Endothelial cell of umbilical vein (primary cell): ENCODE results near the gene CCDC171. TPM values are rescaled to one million over a fixed set of nuclear protein-coding genes. Genes with fewer than 3 reads are reported as not detected.

ENCODE experiments used
- BruUV-seq: library from RNA; stranded (reverse); fragments of 400-500 nt; replicated peaks from 2 replicates; lab custom pipeline; 2021; lab: Mats Ljungman, UMichigan
- CTCF ChIA-PET: fragments of 300-600, 350-600 bp; sonication (Branson Sonifier 250); formaldehyde crosslinking; loops from one replicate; lab custom pipeline; 2021; ENCODE audit warnings: antibody characterized with exemption, inconsistent platforms; lab: Charles Lee
- POLR2A ChIA-PET: fragments of 300-600, 350-600 bp; sonication (Branson Sonifier 250); formaldehyde crosslinking; loops from one replicate; lab custom pipeline; 2021; ENCODE audit warnings: antibody characterized with exemption, inconsistent platforms; lab: Charles Lee
- DNase-seq: peaks from one replicate; pipeline ENCODE4 v3.0.0-alpha.2; 2011; ENCODE audit warnings: low read depth, low spot score
- FAIRE-seq: peaks from 2 replicates; lab custom pipeline; 2011; peaks lifted over from hg19 to GRCh38; lab: Jason Lieb, UNC
- H2AFZ ChIP-seq: 2 replicates; pipeline ENCODE4 v1.6.0; 2012; ENCODE audit warnings: low read depth, low read length, control low read depth, inconsistent platforms
- H3K27ac ChIP-seq: 2 replicates; pipeline ENCODE4 v1.5.1; 2011; ENCODE audit warnings: low read depth, mild to moderate bottlenecking, control low read depth, low read length, moderate library complexity; ENCODE audit not compliant: insufficient read depth
- H3K27me3 ChIP-seq, 2 experiments: 2 replicates each; pipeline versions ENCODE4 v1.6.0 to v1.6.1; 2011; ENCODE audit warnings: low read length in 2 of 2, mixed read lengths in 1 of 2; ENCODE audit not compliant: control insufficient read depth in 2 of 2, insufficient read depth in 2 of 2
- H3K36me3 ChIP-seq, 2 experiments: 2 replicates in 1 of 2; 3 replicates in 1 of 2; pipeline ENCODE4 v1.5.1; 2011; ENCODE audit warnings: low read length in 2 of 2, mild to moderate bottlenecking in 1 of 2, moderate library complexity in 1 of 2; ENCODE audit not compliant: control insufficient read depth in 2 of 2, insufficient read depth in 2 of 2; ENCODE audit errors: extremely low read depth in 1 of 2
- H3K4me1 ChIP-seq: 3 replicates; pipeline ENCODE4 v1.5.1; 2011; ENCODE audit warnings: mild to moderate bottlenecking, low read length; ENCODE audit not compliant: control insufficient read depth, insufficient read depth; ENCODE audit errors: extremely low read depth
- H3K4me2 ChIP-seq: 2 replicates; pipeline ENCODE4 v1.6.1; 2011; ENCODE audit warnings: low read length, control low read depth, mixed read lengths; ENCODE audit not compliant: insufficient read depth
- H3K4me3 ChIP-seq, 3 experiments: fragments of 200-600 bp in 1 of 3; sonication (generic), shearing (Covaris generic) in 1 of 3; replicated peaks in 1 of 3; 2 replicates each; pipeline ENCODE4 v1.5.1; 2011 to 2016; ENCODE audit warnings: control low read depth in 3 of 3, low read length in 3 of 3, mild to moderate bottlenecking in 2 of 3, inconsistent platforms in 1 of 3, low read depth in 1 of 3, moderate library complexity in 1 of 3; ENCODE audit not compliant: insufficient read depth in 1 of 3
- H3K79me2 ChIP-seq: 2 replicates; pipeline ENCODE4 v1.6.0; 2012; ENCODE audit warnings: low read length, inconsistent platforms; ENCODE audit not compliant: control insufficient read depth, insufficient read depth
- H3K9ac ChIP-seq: replicated peaks from 2 replicates; pipeline ENCODE3; 2011; ENCODE audit warnings: low read length, control low read depth; ENCODE audit not compliant: insufficient read depth; ENCODE audit errors: extremely low read depth
- H3K9me1 ChIP-seq: replicated peaks from 3 replicates; pipeline ENCODE4 v1.6.0; 2011; ENCODE audit warnings: mild to moderate bottlenecking, low read length; ENCODE audit not compliant: control insufficient read depth, insufficient read depth; ENCODE audit errors: extremely low read depth
- H3K9me3 ChIP-seq: replicated peaks from 2 replicates; pipeline ENCODE4 v1.5.1; 2012; ENCODE audit warnings: low read length, inconsistent platforms; ENCODE audit not compliant: control insufficient read depth, insufficient read depth
- H4K20me1 ChIP-seq: replicated peaks from 2 replicates; pipeline ENCODE3; 2011; ENCODE audit warnings: mild to moderate bottlenecking, low read length; ENCODE audit not compliant: control insufficient read depth, insufficient read depth; ENCODE audit errors: extremely low read depth
- EZH2 ChIP-seq: IDR thresholded peaks from 2 replicates; pipeline ENCODE4 v1.6.1; 2012; ENCODE audit warnings: borderline replicate concordance, low read depth, mild to moderate bottlenecking, moderate library complexity, low read length, inconsistent platforms; ENCODE audit not compliant: severe bottlenecking
- FOS ChIP-seq: IDR thresholded peaks from 2 replicates; pipeline ENCODE4 v1.6.1; 2011; ENCODE audit warnings: mild to moderate bottlenecking, low read length, moderate library complexity, borderline replicate concordance; ENCODE audit not compliant: insufficient read depth
- GATA2 ChIP-seq: IDR thresholded peaks from 2 replicates; pipeline ENCODE4 v1.7.0; 2011; ENCODE audit warnings: low read depth, mild to moderate bottlenecking, moderate library complexity, mixed read lengths, low read length; ENCODE audit not compliant: insufficient read length, insufficient read depth
- JUN ChIP-seq: IDR thresholded peaks from 2 replicates; pipeline ENCODE4 v1.6.1; 2011; ENCODE audit warnings: borderline replicate concordance, low read depth; ENCODE audit not compliant: insufficient read length, insufficient read depth
- MYC ChIP-seq: IDR thresholded peaks from one replicate; pipeline ENCODE4 v1.6.1; 2011; ENCODE audit warnings: mild to moderate bottlenecking, low read depth, low read length
- POLR2A ChIP-seq: IDR thresholded peaks from 2 replicates; pipeline ENCODE4 v1.6.1; 2012; ENCODE audit warnings: low read depth, mild to moderate bottlenecking, control low read depth, low read length
- POLR2AphosphoS5 ChIP-seq: IDR thresholded peaks from 2 replicates; pipeline ENCODE4 v1.6.1; 2012; ENCODE audit warnings: low read depth, mild to moderate bottlenecking, control low read depth, low read length, moderate library complexity; ENCODE audit not compliant: insufficient read depth
- dilution Hi-C: fragments of 300-500 bp; cut with MboI; formaldehyde crosslinking; loops from one replicate; pipeline ENCODE4 v1.15.0; 2019; ENCODE audit warnings: low sequenced_read_pairs; ENCODE audit not compliant: extremely low pct_ligation_motif_present
- intact Hi-C: fragments of 100-400 bp; cut with micrococcal nuclease; formaldehyde crosslinking; loops from one replicate; pipeline ENCODE4 v1.10.0; 2022
- polyA plus RNA-seq, 4 experiments: library from polyadenylated mRNA; depleted of rRNA in 3 of 4; stranded (reverse) in 3 of 4; unstranded in 1 of 4; fragments of >200 nt; gene quantifications; 2 replicates each; pipeline versions ENCODE4 v1.2.1 to v1.2.3, GENCODE V29; 2011 to 2012; ENCODE audit warnings: missing spikeins in 1 of 4
- total RNA-seq: library from RNA; stranded (reverse); gene quantifications from 2 replicates; pipeline ENCODE4 v1.2.3, GENCODE V29; 2021
- TF ChIP-seq, protein P1 (sequence below): IDR thresholded peaks from 2 replicates; pipeline ENCODE4 v1.6.1; 2011; ENCODE audit not compliant: insufficient read depth, insufficient read length
- TF ChIP-seq, protein P2 (sequence below), 2 donors: IDR thresholded peaks; 1 replicate in 1 of 2; 2 replicates in 1 of 2; pipeline ENCODE4 v1.5.1; 2011; ENCODE audit warnings: low read length in 2 of 2, mild to moderate bottlenecking in 2 of 2, moderate library complexity in 2 of 2, control low read depth in 1 of 2, inconsistent platforms in 1 of 2, low read depth in 1 of 2; ENCODE audit not compliant: insufficient read depth in 1 of 2; ENCODE audit errors: extremely low read depth in 1 of 2

The CCDC171 gene
- total and polyA plus RNA-seq, 2 donors (not counting 3 experiments of a cell fraction or from before 2014, with no cell fraction given): 0.58 to 1.4 TPM

GRCh38 chr9:15744196-15744595 lies 191.4 kb downstream of the CCDC171 start:
- ChIA-PET CTCF (interaction anchor here (1.2 kb wide), 1 partner anchor 10 kb away, joined by 3 read pairs; no protein-coding TSS in a partner anchor), POLR2A (no interaction called here)
- no peak overlapping the region for H3K4me2 ChIP-seq
- H3K9me1 ChIP-seq: no peaks in the 10 kb centered on the region
- no peaks in the 10 kb centered on the region for H3K4me1 ChIP-seq
- H2AFZ ChIP-seq: no peak overlapping the region
- FAIRE-seq (no peak), DNase-seq (no peak)
- no peak overlapping the region for H3K4me3 ChIP-seq
- TF ChIP-seq MYC: no peak
- no peak for TF ChIP-seq POLR2A
- no peak for TF ChIP-seq FOS
- TF ChIP-seq, protein P1, sequence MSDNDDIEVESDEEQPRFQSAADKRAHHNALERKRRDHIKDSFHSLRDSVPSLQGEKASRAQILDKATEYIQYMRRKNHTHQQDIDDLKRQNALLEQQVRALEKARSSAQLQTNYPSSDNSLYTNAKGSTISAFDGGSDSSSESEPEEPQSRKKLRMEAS: no peak
- no peak for TF ChIP-seq JUN
- TF ChIP-seq, protein P2, sequence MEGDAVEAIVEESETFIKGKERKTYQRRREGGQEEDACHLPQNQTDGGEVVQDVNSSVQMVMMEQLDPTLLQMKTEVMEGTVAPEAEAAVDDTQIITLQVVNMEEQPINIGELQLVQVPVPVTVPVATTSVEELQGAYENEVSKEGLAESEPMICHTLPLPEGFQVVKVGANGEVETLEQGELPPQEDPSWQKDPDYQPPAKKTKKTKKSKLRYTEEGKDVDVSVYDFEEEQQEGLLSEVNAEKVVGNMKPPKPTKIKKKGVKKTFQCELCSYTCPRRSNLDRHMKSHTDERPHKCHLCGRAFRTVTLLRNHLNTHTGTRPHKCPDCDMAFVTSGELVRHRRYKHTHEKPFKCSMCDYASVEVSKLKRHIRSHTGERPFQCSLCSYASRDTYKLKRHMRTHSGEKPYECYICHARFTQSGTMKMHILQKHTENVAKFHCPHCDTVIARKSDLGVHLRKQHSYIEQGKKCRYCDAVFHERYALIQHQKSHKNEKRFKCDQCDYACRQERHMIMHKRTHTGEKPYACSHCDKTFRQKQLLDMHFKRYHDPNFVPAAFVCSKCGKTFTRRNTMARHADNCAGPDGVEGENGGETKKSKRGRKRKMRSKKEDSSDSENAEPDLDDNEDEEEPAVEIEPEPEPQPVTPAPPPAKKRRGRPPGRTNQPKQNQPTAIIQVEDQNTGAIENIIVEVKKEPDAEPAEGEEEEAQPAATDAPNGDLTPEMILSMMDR (IDR thresholded peaks at IDR 0.05; ENCODE audit: extremely low read depth in 1 of 2, insufficient read depth in 1 of 2, low read depth in 1 of 2, low read length in 2 of 2): no peak
- TF ChIP-seq POLR2AphosphoS5: no peak
- TF ChIP-seq EZH2: no peak
- no peak for TF ChIP-seq GATA2
- BruUV-seq: no TSS peak
- no peaks in the 10 kb centered on the region for H3K9me3 ChIP-seq
- H3K27ac ChIP-seq: no peak overlapping the region
- intact Hi-C loops (no loop called here), dilution Hi-C loops (no loop called here)
- H3K36me3 ChIP-seq: no peaks in the 10 kb centered on the region
- no peak overlapping the region for H3K9ac ChIP-seq
- no peaks in the 10 kb centered on the region for H3K27me3 ChIP-seq
- H3K79me2 ChIP-seq: no peaks in the 10 kb centered on the region
- H4K20me1 ChIP-seq: no peaks in the 10 kb centered on the region
